ENCODE data around the gene INHBB.

DNA sequence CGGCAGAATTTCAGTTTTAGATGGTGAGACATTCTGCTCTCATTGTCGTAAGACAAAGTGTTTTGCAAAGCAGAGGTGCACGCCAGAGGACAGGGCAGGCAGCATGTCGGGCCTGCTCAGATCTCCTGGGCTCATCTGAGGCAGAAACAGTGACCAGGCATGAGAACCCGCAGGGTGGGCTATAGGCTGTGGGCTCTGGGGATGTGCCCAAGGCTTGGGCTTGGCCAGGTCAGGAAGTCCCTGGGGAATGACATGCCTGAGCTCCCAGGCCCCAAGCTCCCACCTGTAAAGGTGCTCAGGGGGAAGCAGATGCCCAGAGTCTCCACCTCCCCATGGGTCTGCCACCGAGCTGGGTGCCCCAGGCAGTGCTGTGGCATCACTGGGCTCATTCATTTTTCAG, 35.3 kb downstream of the INHBB start:
- TF ChIP-seq, protein P1, sequence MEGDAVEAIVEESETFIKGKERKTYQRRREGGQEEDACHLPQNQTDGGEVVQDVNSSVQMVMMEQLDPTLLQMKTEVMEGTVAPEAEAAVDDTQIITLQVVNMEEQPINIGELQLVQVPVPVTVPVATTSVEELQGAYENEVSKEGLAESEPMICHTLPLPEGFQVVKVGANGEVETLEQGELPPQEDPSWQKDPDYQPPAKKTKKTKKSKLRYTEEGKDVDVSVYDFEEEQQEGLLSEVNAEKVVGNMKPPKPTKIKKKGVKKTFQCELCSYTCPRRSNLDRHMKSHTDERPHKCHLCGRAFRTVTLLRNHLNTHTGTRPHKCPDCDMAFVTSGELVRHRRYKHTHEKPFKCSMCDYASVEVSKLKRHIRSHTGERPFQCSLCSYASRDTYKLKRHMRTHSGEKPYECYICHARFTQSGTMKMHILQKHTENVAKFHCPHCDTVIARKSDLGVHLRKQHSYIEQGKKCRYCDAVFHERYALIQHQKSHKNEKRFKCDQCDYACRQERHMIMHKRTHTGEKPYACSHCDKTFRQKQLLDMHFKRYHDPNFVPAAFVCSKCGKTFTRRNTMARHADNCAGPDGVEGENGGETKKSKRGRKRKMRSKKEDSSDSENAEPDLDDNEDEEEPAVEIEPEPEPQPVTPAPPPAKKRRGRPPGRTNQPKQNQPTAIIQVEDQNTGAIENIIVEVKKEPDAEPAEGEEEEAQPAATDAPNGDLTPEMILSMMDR (IDR thresholded peaks at IDR 0.05), result no peak
- TF ChIP-seq POLR2AphosphoS5 (IDR thresholded peaks at IDR 0.05) (no peak), POLR2A (IDR thresholded peaks at IDR 0.05) (no peak), EP300 (IDR thresholded peaks at IDR 0.05) (no peak)
